ENCODE results near the gene CWC22. TPM values are rescaled to one million over a fixed set of nuclear protein-coding genes. Genes with fewer than 3 reads are reported as not detected.

CWC22 gene
- total and polyA plus RNA-seq, 2 of the 13 experiments (the other 11 are each of a cell fraction or from before 2014, with no cell fraction given), result 5.7 to 29.2 TPM

GRCh38 chr2:179898873-179899272 is 108.2 kb downstream of the CWC22 start:
- WGBS (ENCODE audit: low lambda C conversion rate), result 20% methylated on average over 4 of the region's 4 CpGs
- H4K20me1 ChIP-seq (ENCODE audit: insufficient read depth, low read length), result no peaks in the 10 kb centered on the region
- H3K4me3 ChIP-seq (replicated peaks in 1 of 3; ENCODE audit: insufficient read depth in 1 of 3, low read depth in 2 of 3, low read length in 3 of 3), result no peak overlapping the region
- H3K27me3 ChIP-seq (ENCODE audit: control insufficient read depth in 1 of 2, insufficient read depth in 2 of 2, low read length in 2 of 2), result no peaks in the 10 kb centered on the region; a peak in 1 of 5 replicates
- no TSS peak for BruUV-seq (replicated peaks)
- no peak for TF ChIP-seq ZNF605 (CRISPR knock-in tag; IDR thresholded peaks at IDR 0.05)
- TF ChIP-seq MIXL1 (CRISPR knock-in tag; IDR thresholded peaks at IDR 0.05), result peak; percentile 37; the same call in 1 of the 2 replicates
- no peak for TF ChIP-seq AHR (CRISPR knock-in tag; IDR thresholded peaks at IDR 0.05)
- TF ChIP-seq RXRB (CRISPR knock-in tag; IDR thresholded peaks at IDR 0.05; ENCODE audit: borderline replicate concordance), result 0 out of 2 replicates have a peak, but pooled peaks have one; percentile 36
- no peak for TF ChIP-seq ZNF552 (CRISPR knock-in tag; IDR thresholded peaks at IDR 0.05; ENCODE audit: borderline replicate concordance)
- TF ChIP-seq ZNF264 (CRISPR knock-in tag; IDR thresholded peaks at IDR 0.05), result peak; percentile 100
- TF ChIP-seq SMC3 (IDR thresholded peaks at IDR 0.05; ENCODE audit: low read length), result peak; percentile 49; the same call in 1 of the 2 replicates
- TF ChIP-seq ASH2L (IDR thresholded peaks at IDR 0.05; ENCODE audit: insufficient read length, low read depth, low read length), result no peak
- TF ChIP-seq ATF7 (IDR thresholded peaks at IDR 0.05), result no peak
- TF ChIP-seq ATF7 (CRISPR knock-in tag; IDR thresholded peaks at IDR 0.05), result no peak
- TF ChIP-seq KAT8 (CRISPR knock-in tag; IDR thresholded peaks at IDR 0.05), result no peak
- peak; percentile 44; the same call in 1 of the 2 replicates for TF ChIP-seq ELF1 (CRISPR knock-in tag; IDR thresholded peaks at IDR 0.05)
- TF ChIP-seq ZFX (CRISPR knock-in tag; IDR thresholded peaks at IDR 0.05; ENCODE audit: low read depth), result 0 out of 2 replicates have a peak, but pooled peaks have one; percentile 16
- TF ChIP-seq THRA (CRISPR knock-in tag; IDR thresholded peaks at IDR 0.05; ENCODE audit: borderline replicate concordance), result peak; percentile 65; the same call in 1 of the 2 replicates
- TF ChIP-seq STAG1 (CRISPR knock-in tag; IDR thresholded peaks at IDR 0.05), result peak; percentile 70
- TF ChIP-seq ZNF564 (CRISPR knock-in tag; IDR thresholded peaks at IDR 0.05), result no peak
- no peak for TF ChIP-seq TMF1 (CRISPR knock-in tag; IDR thresholded peaks at IDR 0.05; ENCODE audit: low read depth)
- TF ChIP-seq ZNF878 (CRISPR knock-in tag; IDR thresholded peaks at IDR 0.05), result no peak
- no peak for TF ChIP-seq ZNF281 (CRISPR knock-in tag; IDR thresholded peaks at IDR 0.05; ENCODE audit: borderline replicate concordance)
- TF ChIP-seq CTCF (CRISPR knock-in tag; IDR thresholded peaks at IDR 0.05), result peak; percentile 76
- no peak for TF ChIP-seq ZNF780A (CRISPR knock-in tag; IDR thresholded peaks at IDR 0.05)
- H3K4me2 ChIP-seq (ENCODE audit: low read depth, low read length), result no peak overlapping the region
- no peaks in the 10 kb centered on the region for H3K4me1 ChIP-seq (ENCODE audit: insufficient read depth, low read length)
- ATAC-seq (peak; percentile 100), FAIRE-seq (peak; percentile 80), DNase-seq (ENCODE audit: low spot score) (peak; percentile 65)
- H3K79me2 ChIP-seq (ENCODE audit: insufficient read depth, low read length), result no peaks in the 10 kb centered on the region
- no peak overlapping the region for H2AFZ ChIP-seq (ENCODE audit: low read length)
- ChIA-PET POLR2A (no interaction called here), CTCF (ENCODE audit: low intra/inter-chr PET ratio, low total read pairs) (interaction anchor here (1.2 to 1.5 kb wide), 3 partner anchors 56 to 488 kb away, joined by 3 to 8 read pairs (median 4); no protein-coding TSS in a partner anchor)
- H3K9ac ChIP-seq (ENCODE audit: insufficient read depth, low read depth, low read length), result no peak overlapping the region
- H3K9me3 ChIP-seq (ENCODE audit: low read length), result no peaks in the 10 kb centered on the region
- intact Hi-C loops (cut with micrococcal nuclease; ENCODE audit: unreplicated experiment) (loop anchor here (1.0 to 5.0 kb wide), 2 partner anchors 57 to 477 kb away; no protein-coding TSS in a partner anchor), in situ Hi-C loops (cut with HindIII; ENCODE audit: extremely low pct_ligation_motif_present, low pct_unique_long_range_greater_than_20kb) (no loop called here)
- H3K27ac ChIP-seq (ENCODE audit: extremely low read length, insufficient read depth, low read length), result no peak overlapping the region
- no peaks in the 10 kb centered on the region for H3K36me3 ChIP-seq (replicated peaks in 1 of 2; ENCODE audit: control insufficient read depth in 1 of 2, insufficient read depth in 2 of 2, low read length in 2 of 2)
